Panc1 (cell line): ENCODE data around the gene TMEM151B. TPM values are rescaled to one million over a fixed set of nuclear protein-coding genes. Genes with fewer than 3 reads are reported as not detected.

Source experiments
- ATAC-seq: fragments of 200-7000 bp; cut with Tn5 transposase; 2 replicates; pipeline ENCODE4 v1.9.1; 2020; ENCODE audit warnings: mild to moderate bottlenecking, moderate library complexity
- BruUV-seq: library from RNA; stranded (reverse); fragments of 400-500 nt; replicated peaks from 2 replicates; lab custom pipeline; 2021; lab: Mats Ljungman, UMichigan
- CTCF ChIA-PET: fragments of 300-600 bp; sonication (Branson Sonifier 250); formaldehyde crosslinking; loops from one replicate; lab custom pipeline; 2022; ENCODE audit warnings: antibody characterized with exemption; lab: Charles Lee
- POLR2A ChIA-PET: fragments of 300-600 bp; sonication (Branson Sonifier 250); formaldehyde crosslinking; loops from one replicate; lab custom pipeline; 2022; ENCODE audit warnings: antibody characterized with exemption; lab: Charles Lee
- DNase-seq: peaks from one replicate; pipeline ENCODE4 v3.0.0-alpha.2; 2010; ENCODE audit warnings: low read depth, low spot score
- H3K27ac ChIP-seq: 2 replicates; pipeline ENCODE4 v1.5.1; 2011; ENCODE audit warnings: mild to moderate bottlenecking, low read length, inconsistent platforms
- H3K27me3 ChIP-seq: fragments of 200-500 bp; sonication (Bioruptor generic); 2 replicates; pipeline ENCODE4 v1.6.0; 2014; ENCODE audit warnings: low read length, inconsistent platforms; ENCODE audit not compliant: control insufficient read depth, insufficient read depth
- H3K36me3 ChIP-seq: fragments of 200-500 bp; sonication (Bioruptor generic); 2 replicates; pipeline ENCODE4 v1.5.1; 2014; ENCODE audit warnings: inconsistent platforms, mild to moderate bottlenecking, low read length, moderate library complexity; ENCODE audit not compliant: control insufficient read depth, insufficient read depth
- H3K4me1 ChIP-seq: 2 replicates; pipeline ENCODE4 v1.5.1; 2011; ENCODE audit warnings: inconsistent platforms, mild to moderate bottlenecking, low read length, moderate library complexity; ENCODE audit not compliant: control insufficient read depth, insufficient read depth
- H3K4me3 ChIP-seq, 2 experiments: 2 replicates each; pipeline ENCODE4 v1.5.1; 2011 to 2012; ENCODE audit warnings: low read depth in 2 of 2, low read length in 2 of 2, mild to moderate bottlenecking in 2 of 2, inconsistent platforms in 1 of 2, moderate library complexity in 1 of 2
- H3K9me3 ChIP-seq: fragments of 200-500 bp; sonication (Bioruptor generic); 2 replicates; pipeline ENCODE4 v1.5.1; 2014; ENCODE audit warnings: low read depth, mild to moderate bottlenecking, inconsistent platforms, low read length, moderate library complexity; ENCODE audit not compliant: control insufficient read depth, insufficient read depth
- CTCF ChIP-seq: fragments of 450-650 bp; IDR thresholded peaks from 2 replicates; pipeline ENCODE4 v1.5.1; 2017; ENCODE audit warnings: mild to moderate bottlenecking
- POLR2AphosphoS5 ChIP-seq: IDR thresholded peaks from 2 replicates; pipeline ENCODE4 v1.6.1; 2012; ENCODE audit warnings: mild to moderate bottlenecking, low read depth, low read length, moderate library complexity
- REST ChIP-seq, 2 experiments: IDR thresholded peaks; 2 replicates each; pipeline ENCODE4 v1.6.1; 2011 to 2012; ENCODE audit warnings: low read depth in 2 of 2, control low read depth in 1 of 2, low read length in 1 of 2, mild to moderate bottlenecking in 1 of 2, moderate library complexity in 1 of 2; ENCODE audit not compliant: insufficient read depth in 1 of 2
- SIN3A ChIP-seq: IDR thresholded peaks from 2 replicates; pipeline ENCODE4 v1.6.1; 2012; ENCODE audit warnings: low read depth, mild to moderate bottlenecking, low read length, moderate library complexity, borderline replicate concordance; ENCODE audit not compliant: insufficient read depth
- TCF7L2 ChIP-seq: IDR thresholded peaks from 2 replicates; pipeline ENCODE4 v1.6.1; 2011; ENCODE audit warnings: mild to moderate bottlenecking, low read depth, low read length, inconsistent platforms
- in situ Hi-C: cut with HindIII; loops from 2 replicates; pipeline ENCODE4 v1.10.0; 2016; ENCODE audit warnings: low sequenced_read_pairs, low pct_unique_long_range_greater_than_20kb
- intact Hi-C: fragments of 100-400 bp; cut with micrococcal nuclease; formaldehyde crosslinking; loops from one replicate; pipeline ENCODE4 v1.10.0; 2022; ENCODE audit not compliant: unreplicated experiment
- total RNA-seq: library from RNA; stranded (reverse); gene quantifications from one replicate; pipeline ENCODE4 v1.2.1, GENCODE V29; 2021; ENCODE audit not compliant: unreplicated experiment

Gene TMEM151B
- total RNA-seq, 1 experiment from 2014 or later: 0.18 TPM

DNA sequence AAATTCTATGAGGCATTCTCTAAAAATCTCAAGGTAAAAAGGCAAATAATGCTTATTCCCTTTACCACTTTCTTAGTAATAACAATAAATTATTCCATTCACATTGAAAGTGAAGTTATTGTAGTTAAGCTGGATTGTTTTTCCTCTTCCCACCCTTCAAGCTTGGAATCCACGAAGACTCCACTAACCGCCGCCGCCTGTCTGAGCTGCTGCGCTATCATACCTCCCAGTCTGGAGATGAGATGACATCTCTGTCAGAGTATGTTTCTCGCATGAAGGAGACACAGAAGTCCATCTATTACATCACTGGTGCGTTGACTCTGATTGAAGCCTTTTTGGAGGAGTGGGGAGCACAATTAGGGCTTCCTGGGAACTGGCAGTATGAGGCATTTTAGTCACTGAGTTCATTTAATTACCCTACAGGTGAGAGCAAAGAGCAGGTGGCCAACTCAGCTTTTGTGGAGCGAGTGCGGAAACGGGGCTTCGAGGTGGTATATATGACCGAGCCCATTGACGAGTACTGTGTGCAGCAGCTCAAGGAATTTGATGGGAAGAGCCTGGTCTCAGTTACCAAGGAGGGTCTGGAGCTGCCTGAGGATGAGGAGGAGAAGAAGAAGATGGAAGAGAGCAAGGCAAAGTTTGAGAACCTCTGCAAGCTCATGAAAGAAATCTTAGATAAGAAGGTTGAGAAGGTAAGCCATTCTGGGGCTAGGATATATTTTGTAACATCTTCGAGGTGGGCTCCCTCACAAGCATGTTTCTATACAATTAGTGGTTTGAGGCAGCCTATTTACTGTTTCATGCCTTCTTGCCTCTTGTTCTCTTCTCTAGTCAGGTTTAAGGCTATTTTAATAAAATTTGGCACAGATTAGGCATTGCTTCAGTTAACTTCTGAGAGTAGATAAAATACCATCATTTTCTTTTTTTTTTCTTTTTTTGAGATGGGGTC lies 18.4 kb upstream of the TMEM151B start:
- Histone ChIP-seq H3K36me3 (peaks cover 62% of the 10 kb centered on the region), H3K4me1 (peaks cover 57% of the 10 kb centered on the region), H3K9me3 (no peaks in the 10 kb centered on the region), H3K27me3 (no peaks in the 10 kb centered on the region), H3K4me3 (no peak overlapping the region), H3K27ac (peak overlapping the region; percentile 68)
- DNase-seq: no peak
- BruUV-seq: no TSS peak
- in situ Hi-C loops (no loop called here), intact Hi-C loops (loop anchor here (10.0 kb wide), 1 partner anchor 157 kb away; no protein-coding TSS in a partner anchor)
- POLR2A ChIA-PET: no interaction called here
- no peak for ATAC-seq
- CTCF ChIA-PET: no interaction called here
- TF ChIP-seq CTCF: no peak
- no peak for TF ChIP-seq TCF7L2
- no peak for TF ChIP-seq REST (IDR thresholded peaks at IDR 0.05; ENCODE audit: insufficient read depth in 1 of 2, low read depth in 2 of 2, low read length in 1 of 2)
- no peak for TF ChIP-seq POLR2AphosphoS5
- no peak for TF ChIP-seq SIN3A

GRCh38 chr6:44253307-44254101 lies 16.7 kb upstream of the TMEM151B start:
- H3K27me3 ChIP-seq: no peaks in the 10 kb centered on the region
- no peak overlapping the region; the same call in 1 of the 2 replicates for H3K27ac ChIP-seq
- POLR2A ChIA-PET: interaction anchor here (0.6 to 1.0 kb wide), 2 partner anchors 35 to 81 kb away, joined by 3 read pairs; no protein-coding TSS in a partner anchor
- ATAC-seq (no peak), DNase-seq (no peak)
- no peak overlapping the region for H3K4me3 ChIP-seq
- CTCF ChIA-PET: interaction anchor here (1.1 kb wide), 1 partner anchor 157 kb away, joined by 6 read pairs; no protein-coding TSS in a partner anchor
- TSS peak; percentile 47 for BruUV-seq
- peaks cover 50% of the 10 kb centered on the region for H3K36me3 ChIP-seq
- in situ Hi-C loops (no loop called here), intact Hi-C loops (loop anchor here (1.0 to 10.0 kb wide), 2 partner anchors 81 to 159 kb away; no protein-coding TSS in a partner anchor)
- H3K9me3 ChIP-seq: no peaks in the 10 kb centered on the region
- H3K4me1 ChIP-seq: peaks cover 65% of the 10 kb centered on the region
- TF ChIP-seq TCF7L2 (no peak), POLR2AphosphoS5 (no peak), SIN3A (no peak), REST (IDR thresholded peaks at IDR 0.05; ENCODE audit: insufficient read depth in 1 of 2, low read depth in 2 of 2, low read length in 1 of 2) (no peak), CTCF (peak; percentile 87)
